NCI-H345 treated with DMSO at 0.1 percent for 48 hours (cell line): ENCODE results near the gene FLNB.

ENCODE experiments used
- DNase-seq: peaks from one replicate; lab custom pipeline; 2025; ENCODE audit not compliant: unreplicated experiment; lab: John Stamatoyannopoulos, UW

Gene FLNB

DNA sequence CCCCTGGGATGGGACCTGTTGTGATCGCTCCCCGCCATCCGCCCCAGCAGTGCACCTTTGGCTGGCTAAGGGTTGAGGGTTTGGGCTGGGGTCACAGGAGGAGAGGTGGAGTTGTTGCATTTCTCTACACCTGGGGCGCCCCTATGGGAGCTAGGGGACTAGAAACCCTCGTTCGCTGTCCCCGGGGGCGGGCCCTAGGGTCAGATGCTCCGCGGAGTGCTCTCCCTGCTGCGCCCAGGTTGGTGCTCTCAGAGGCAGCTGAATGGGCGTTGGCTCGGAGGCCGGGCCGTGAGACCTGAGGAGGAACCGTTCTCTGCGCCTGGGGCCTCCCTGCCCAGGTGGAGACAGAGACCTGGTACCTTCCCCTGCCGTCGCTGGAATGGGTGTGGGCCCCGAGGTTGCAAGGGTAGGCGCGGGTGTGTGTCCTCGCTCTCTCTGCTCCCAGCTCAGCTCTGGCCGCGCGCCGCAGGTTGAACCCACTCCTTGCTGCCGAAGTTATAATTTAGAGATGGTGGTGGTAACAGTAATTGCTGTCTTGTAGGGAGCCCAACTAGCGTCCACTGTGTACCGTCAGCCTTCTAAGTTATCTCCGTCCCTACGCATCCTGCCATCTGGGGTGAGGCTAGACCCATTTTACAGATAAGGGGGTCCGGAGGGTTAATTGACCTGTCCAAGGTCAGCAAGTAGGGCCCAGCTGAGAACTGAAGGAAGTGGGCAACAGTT lies 965 bp downstream of the FLNB start:
- DNase-seq = no peak

GRCh38 chr3:58009749-58010535 lies 1.7 kb downstream of the FLNB start:
- no peak for DNase-seq

DNA sequence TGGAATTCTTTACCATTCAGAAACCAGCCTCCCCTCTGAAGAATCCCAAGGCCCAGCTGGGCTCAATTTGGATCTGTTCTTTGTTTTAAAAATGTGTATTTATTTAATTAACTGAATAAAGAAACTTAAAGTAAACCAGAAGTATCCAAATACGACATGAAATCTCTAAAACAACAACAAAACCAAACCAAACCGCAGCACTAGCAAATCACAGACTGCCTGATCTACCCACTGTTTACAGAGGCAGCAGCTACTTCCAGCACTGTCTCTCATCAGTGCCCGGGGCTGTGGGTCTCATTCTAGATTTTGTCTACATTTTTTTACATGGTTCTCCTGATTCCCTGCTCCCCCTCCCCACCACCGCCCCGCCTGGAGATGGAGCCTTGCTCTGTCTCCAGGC lies 2.3 kb downstream of the FLNB start:
- no peak for DNase-seq

GRCh38 chr3:58011580-58011979 lies 3.4 kb downstream of the FLNB start:
- DNase-seq = no peak

DNA sequence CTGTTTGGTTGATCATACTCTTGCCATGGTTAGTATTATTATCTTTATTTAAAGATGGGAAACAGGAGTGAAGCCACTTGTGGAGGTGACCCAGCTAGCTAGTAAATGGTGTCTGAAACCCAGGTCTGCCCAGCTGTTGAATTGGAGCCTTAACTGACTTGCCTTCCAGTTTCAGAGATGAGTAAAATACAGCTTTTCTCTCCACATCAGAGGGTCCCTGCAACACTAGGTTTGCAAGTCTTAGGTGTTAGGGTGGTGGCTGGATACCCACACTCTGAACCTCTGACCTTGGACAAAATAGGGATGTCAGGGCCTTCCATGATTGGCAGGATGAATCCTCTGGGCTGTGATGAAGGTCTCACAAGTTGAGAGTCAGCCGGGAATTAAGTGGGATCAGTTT lies 4.1 kb downstream of the FLNB start:
- DNase-seq = no peak

- DNase-seq = no peak
Observed at GRCh38 chr3:58013099-58013498, 4.9 kb downstream of the FLNB start.

DNA sequence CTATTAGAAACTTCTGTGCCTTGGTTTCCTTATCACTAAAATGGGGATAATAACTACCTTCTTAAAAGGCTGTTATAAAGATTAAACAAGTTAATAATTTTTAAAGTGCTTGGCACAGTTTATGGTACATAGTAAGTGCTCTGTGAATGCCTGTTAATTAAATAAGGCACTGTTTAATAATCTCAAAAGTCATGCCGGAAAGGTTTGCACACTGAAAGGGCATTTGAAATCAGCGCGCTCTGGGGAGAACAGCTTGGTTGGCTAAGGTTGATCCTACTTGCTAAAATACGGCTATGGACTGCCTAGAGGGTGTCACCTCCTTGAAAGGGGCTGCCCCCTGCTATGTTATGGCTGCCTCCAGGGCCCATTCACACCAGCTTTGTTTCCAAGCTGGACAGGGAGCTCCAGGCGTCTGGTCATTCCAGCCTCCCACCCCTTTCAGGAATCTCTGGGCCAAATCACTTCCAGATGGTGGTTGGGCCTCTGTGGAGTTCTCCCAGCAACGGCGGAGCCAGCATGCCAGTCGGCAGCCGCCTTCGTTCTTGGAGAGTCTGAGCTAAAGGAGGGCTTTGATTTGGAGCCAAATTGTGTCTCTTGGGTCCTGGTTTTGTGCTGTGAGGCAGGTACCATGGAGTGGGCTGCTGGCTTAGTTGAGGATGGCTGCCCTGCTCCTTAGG lies 5.9 kb downstream of the FLNB start:
- no peak for DNase-seq

DNA sequence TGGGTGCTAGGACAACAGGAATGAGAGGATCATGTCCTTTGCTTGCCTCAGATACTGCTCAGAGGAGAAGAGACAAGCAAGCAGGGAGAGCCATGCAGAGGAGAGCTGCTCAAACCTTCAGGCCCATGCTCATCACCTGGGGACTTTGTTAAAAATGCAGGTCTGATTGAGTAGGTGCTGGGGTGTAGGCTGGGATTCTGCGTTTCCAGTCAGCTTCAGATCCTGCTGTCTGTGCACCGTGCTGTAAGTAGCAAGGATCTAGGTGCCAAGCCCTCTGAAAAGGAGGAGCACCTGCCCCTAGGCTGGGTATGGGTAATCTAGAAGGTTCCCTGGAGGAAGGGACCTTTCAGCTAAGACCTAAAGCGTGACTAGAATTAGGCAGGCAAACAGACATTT lies 7.3 kb downstream of the FLNB start:
- DNase-seq = no peak

DNA sequence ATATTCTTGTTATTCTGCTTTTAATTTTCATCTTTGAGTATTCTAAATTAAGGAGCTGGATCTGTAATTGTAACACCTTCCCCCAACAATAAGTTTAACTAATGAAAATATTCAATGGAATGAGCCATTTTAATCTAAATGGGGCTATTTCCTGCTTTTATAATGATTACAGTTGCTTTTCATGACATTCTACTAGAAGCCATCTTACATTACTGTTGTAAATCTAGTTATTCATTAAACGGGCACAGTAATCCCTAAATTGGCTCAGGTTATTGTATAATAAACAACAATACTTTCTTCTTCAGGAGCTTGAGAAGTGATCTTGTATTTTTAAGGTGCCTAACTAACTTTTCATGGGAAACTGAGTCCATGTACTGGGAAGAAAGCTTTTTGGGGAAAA lies 8.5 kb downstream of the FLNB start:
- DNase-seq = no peak

DNA sequence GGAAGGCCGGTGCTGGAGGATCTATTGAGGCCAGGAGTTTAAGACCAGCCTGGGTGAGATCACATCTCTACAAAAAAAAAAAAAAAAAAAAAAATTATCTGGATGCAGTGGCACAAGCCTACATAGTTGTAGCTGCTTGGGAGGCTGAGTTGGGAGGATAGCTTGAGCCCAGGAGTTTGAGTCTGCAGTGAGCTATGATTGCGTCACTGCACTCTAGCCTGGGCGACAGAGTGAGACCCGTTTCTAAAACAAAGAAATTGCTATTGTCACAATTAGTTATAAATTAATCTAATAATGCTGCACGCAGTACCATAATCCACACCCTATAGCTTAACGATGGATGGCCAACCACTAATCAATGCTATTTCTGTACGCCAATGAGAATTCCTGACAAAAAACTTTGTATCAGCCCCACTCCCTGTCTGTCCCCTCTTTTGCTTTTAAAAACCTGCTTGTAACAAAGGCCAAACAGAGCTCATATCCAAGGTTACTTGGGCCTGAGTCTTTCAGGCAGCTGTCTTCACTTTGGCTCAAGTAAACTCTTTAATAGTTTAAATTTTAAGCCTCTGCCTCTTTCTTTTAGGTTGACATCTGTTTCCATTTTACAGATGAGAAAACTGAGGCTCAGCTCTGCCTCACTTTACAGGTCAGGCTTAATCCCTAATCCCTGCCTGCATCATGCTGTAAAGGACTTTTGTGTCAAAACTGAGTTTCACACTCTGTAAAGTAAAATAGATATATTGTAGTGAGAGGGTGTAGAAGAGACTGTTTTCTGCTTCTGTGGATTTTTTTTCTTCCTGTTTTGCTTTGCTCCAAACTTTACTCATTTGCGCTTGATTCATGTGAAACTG lies 10.9 kb downstream of the FLNB start:
- DNase-seq = no peak

DNA sequence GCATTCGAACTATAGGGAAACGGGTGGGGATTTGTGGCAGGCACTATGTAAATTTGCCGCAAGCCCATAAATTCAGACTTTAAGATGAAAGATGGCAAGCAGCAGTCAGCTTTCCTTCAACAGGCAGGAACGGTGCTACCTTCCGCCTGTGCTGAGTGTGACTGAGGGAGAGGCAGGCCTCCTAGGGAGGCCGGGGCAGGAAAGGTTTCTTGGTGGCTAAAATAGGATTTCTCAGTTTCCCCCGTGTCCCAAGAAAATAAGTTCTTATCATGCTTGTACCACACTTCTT lies 12.5 kb downstream of the FLNB start:
- DNase-seq = no peak

GRCh38 chr3:58021072-58021959 lies 13.1 kb downstream of the FLNB start:
- DNase-seq = peak; percentile 81

- DNase-seq = no peak
Observed at GRCh38 chr3:58021962-58022361, 13.7 kb downstream of the FLNB start.

DNA sequence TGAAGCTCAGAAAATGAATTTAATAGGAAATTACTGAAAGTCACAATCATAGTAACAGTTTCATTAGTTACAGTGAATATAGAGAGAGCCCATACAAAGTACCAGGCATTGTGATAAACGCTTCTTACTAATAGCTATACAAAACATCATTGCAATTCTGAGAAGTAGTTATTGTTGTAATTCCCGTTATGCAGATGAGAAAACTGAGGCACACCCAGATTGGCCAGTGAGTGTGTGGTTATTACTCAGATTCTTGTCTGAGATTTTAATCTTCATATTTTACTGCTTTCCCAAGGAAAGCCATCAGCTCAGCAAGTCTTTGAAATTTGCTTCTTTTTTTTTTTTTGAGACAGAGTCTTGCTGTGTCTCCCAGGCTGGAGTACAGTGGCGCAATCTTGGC lies 14.3 kb downstream of the FLNB start:
- no peak for DNase-seq

DNA sequence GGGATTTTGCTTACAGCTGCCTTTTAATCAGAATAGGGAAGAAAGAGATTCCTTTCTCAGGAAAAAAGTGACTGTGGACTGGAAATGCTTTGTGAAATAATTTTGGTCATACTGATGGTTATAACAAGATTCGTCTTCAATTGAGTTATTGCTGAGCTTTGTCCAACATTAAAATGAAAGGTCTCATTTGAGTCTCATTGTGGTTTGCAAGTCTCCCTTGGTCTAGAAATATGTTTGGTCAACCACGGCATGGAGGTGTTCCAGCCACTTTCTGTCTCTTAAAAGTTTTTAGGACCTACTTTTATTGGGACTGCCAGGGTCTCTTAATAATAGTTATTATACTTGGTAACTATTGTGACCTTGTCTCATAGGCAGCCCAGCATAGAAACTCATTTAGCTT lies 15.3 kb downstream of the FLNB start:
- DNase-seq = no peak

GRCh38 chr3:58025406-58025805 lies 17.2 kb downstream of the FLNB start:
- no peak for DNase-seq

- DNase-seq = peak; percentile 82
Observed at GRCh38 chr3:58025837-58026569, 17.8 kb downstream of the FLNB start.

DNA sequence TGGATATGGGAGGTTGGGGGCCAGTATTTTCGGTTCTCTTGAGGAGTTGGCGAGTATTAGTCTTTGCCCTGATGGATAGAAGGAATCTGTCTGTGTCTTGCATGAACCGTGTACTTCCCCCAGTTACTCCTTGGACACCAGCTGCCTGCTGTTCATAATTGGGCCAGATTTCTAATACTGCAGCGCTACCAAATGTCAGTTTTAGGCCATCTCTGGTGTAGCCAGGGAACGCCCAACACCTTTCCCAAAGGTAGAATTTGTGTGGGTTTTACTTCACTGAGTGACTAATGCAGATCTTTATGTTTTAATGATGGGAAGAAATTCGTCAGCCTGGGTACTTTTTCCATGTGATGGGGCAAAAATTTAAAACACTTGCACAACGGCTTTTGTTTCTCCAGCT lies 18.4 kb downstream of the FLNB start:
- DNase-seq = no peak

DNA sequence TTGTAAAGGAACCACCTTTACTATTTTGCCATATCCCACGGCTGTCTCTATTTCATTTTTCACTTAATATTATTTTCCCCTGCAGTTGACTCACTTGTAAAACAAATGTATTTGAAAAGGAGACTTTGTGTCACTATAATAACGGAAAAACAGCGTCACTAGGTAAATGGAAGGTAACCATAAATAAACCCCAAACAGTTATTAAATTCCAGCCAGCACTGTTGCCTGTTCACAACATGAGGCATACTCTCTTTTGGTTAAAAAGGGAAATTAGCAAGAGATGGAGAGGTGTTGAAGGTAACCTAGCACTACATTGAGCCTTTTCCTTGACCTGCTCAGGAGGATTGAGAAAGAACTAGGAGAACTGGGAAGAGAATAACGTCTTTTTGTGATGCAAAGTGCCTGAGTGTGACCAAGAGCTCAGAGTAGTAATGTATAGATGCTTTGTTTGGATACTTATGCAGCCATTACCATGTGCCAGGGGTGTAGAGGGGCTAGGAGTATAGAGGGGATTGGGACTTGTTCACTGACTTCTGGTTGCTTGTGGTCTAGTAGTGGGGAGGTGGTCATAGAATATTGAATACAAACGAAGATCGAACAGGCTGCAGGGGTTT lies 19.6 kb downstream of the FLNB start:
- DNase-seq = no peak
